GM21786 (cell line): ENCODE data around the gene PGAP6.
"Not testable (repeated sequence)": the region's sequence is repeated elsewhere in the genome, so short reads cannot be mapped to it uniquely, and the experiment has no call there.

ENCODE experiments used
- ATAC-seq: cut with Tn5 transposase; IDR thresholded peaks from one replicate; pipeline ENCODE4 v1.9.1; 2021; ENCODE audit not compliant: unreplicated experiment

The PGAP6 gene

GRCh38 chr16:367333-367903, 14.4 kb downstream of the PGAP6 start:
- no peak for ATAC-seq

GRCh38 chr16:366476-366875, 15.3 kb downstream of the PGAP6 start:
- ATAC-seq = no peak

- no peak for ATAC-seq
Observed at GRCh38 chr16:364595-365491, 16.9 kb downstream of the PGAP6 start.

- ATAC-seq = no peak
Observed at GRCh38 chr16:363766-364490, 17.9 kb downstream of the PGAP6 start.

GRCh38 chr16:363110-363765, 18.5 kb downstream of the PGAP6 start:
- no peak for ATAC-seq

GRCh38 chr16:362702-362999, 19.1 kb downstream of the PGAP6 start:
- ATAC-seq = not testable (repeated sequence)

GRCh38 chr16:361872-362701, 19.7 kb downstream of the PGAP6 start:
- ATAC-seq = no peak

GRCh38 chr16:361341-361871, 20.4 kb downstream of the PGAP6 start:
- ATAC-seq = no peak

GRCh38 chr16:360698-361336, 21.0 kb downstream of the PGAP6 start:
- no peak for ATAC-seq

GRCh38 chr16:359871-360697, 21.7 kb downstream of the PGAP6 start:
- ATAC-seq = no peak

GRCh38 chr16:359067-359763, 22.6 kb downstream of the PGAP6 start:
- ATAC-seq = no peak

- no peak for ATAC-seq
Observed at GRCh38 chr16:356741-357140, 25.0 kb downstream of the PGAP6 start.

- ATAC-seq = no peak
Observed at GRCh38 chr16:354971-355461, 26.8 kb downstream of the PGAP6 start.

- no peak for ATAC-seq
Observed at GRCh38 chr16:354291-354881, 27.4 kb downstream of the PGAP6 start.

GRCh38 chr16:353404-354290, 28.1 kb downstream of the PGAP6 start:
- ATAC-seq = no peak

GRCh38 chr16:352547-353403, 29.0 kb downstream of the PGAP6 start, which contains the start of gene AXIN1:
Gene AXIN1, minus strand, starts transcription at chr16:352723. Its CDS starts 5,698 bp downstream, at chr16:347025.
- peak; percentile 50 for ATAC-seq
